SK-N-SH (cell line): ENCODE measurements around the gene MXRA8.

Experiments
- CTCF ChIP-seq: fragments of 200-600 bp; sonication (generic); IDR thresholded peaks from 2 replicates; pipeline ENCODE4 v1.6.1; 2017; ENCODE audit warnings: antibody characterized with exemption, mild to moderate bottlenecking, moderate library complexity
- RAD21 ChIP-seq: IDR thresholded peaks from 2 replicates; pipeline ENCODE4 v1.6.1; 2012; ENCODE audit warnings: mild to moderate bottlenecking, low read length

- TF ChIP-seq RAD21 = no peak
- TF ChIP-seq CTCF = no peak
Measured at GRCh38 chr1:1364266-1364665, 5.9 kb upstream of the MXRA8 start.
